HFFc6 (cell line): Measurements from ENCODE around the gene FAM174B. TPM values are rescaled to one million over a fixed set of nuclear protein-coding genes. Genes with fewer than 3 reads are reported as not detected.

Source experiments
- DNase-seq: peaks from one replicate; pipeline ENCODE4 v3.0.0-alpha.2; 2018
- H3K27ac Mint-ChIP-seq: 2 replicates; pipeline ENCODE4 v1.8.0; 2020; ENCODE audit warnings: mild to moderate bottlenecking, mixed read lengths
- H3K27me3 Mint-ChIP-seq: 2 replicates; pipeline ENCODE4 v1.8.0; 2021; ENCODE audit warnings: mild to moderate bottlenecking, moderate library complexity, mixed read lengths; ENCODE audit not compliant: insufficient read depth
- H3K36me3 Mint-ChIP-seq: 2 replicates; pipeline ENCODE4 v1.8.0; 2021; ENCODE audit warnings: low read depth, mixed read lengths
- H3K4me1 Mint-ChIP-seq: 2 replicates; pipeline ENCODE4 v1.8.0; 2020; ENCODE audit warnings: low read depth, mixed read lengths
- H3K4me3 Mint-ChIP-seq: 2 replicates; pipeline ENCODE4 v1.8.0; 2020; ENCODE audit warnings: mild to moderate bottlenecking, moderate library complexity, mixed read lengths
- H3K9me3 Mint-ChIP-seq: 2 replicates; pipeline ENCODE4 v1.8.0; 2020; ENCODE audit warnings: mild to moderate bottlenecking, mixed read lengths
- CTCF ChIP-seq: fragments of 200-600 bp; sonication (generic); IDR thresholded peaks from 2 replicates; pipeline ENCODE4 v1.5.0; 2021; ENCODE audit warnings: antibody characterized with exemption, mild to moderate bottlenecking
- total RNA-seq, 6 experiments: library from RNA; stranded (reverse); fragmentation: NEBNext Ultra II Directional; extraction: Animal tissue kit (Norgen Biotek cat#: 25700); gene quantifications; 2 replicates in 1 of 6; 3 replicates in 5 of 6; pipeline ENCODE4 v1.2.3, GENCODE V29; 2021

FAM174B gene
- total RNA-seq, 6 experiments from 2014 or later, result 1.2 to 7.0 (median 2.3) TPM

GRCh38 chr15:92653366-92653765 is 2.2 kb downstream of the FAM174B start:
- Mint-ChIP-seq H3K4me3 (no peak overlapping the region), H3K9me3 (peaks cover 6% of the 10 kb centered on the region; the same call in 1 of the 2 replicates), H3K4me1 (no peaks in the 10 kb centered on the region), H3K27me3 (peaks cover 4% of the 10 kb centered on the region), H3K27ac (no peak overlapping the region), H3K36me3 (peaks cover 8% of the 10 kb centered on the region; the same call in 1 of the 2 replicates)
- no peak for DNase-seq
- TF ChIP-seq CTCF, result no peak

- H3K4me3 Mint-ChIP-seq, result no peak overlapping the region
- TF ChIP-seq CTCF, result no peak
- H3K36me3 Mint-ChIP-seq, result peaks cover 8% of the 10 kb centered on the region; the same call in 1 of the 2 replicates
- H3K4me1 Mint-ChIP-seq, result no peaks in the 10 kb centered on the region; the same call in 1 of the 2 replicates
- peaks cover 4% of the 10 kb centered on the region for H3K27me3 Mint-ChIP-seq
- DNase-seq, result no peak
- H3K27ac Mint-ChIP-seq, result no peak overlapping the region
- H3K9me3 Mint-ChIP-seq, result peaks cover 6% of the 10 kb centered on the region; the same call in 1 of the 2 replicates
Measured at GRCh38 chr15:92652576-92652966, 3.0 kb downstream of the FAM174B start.

- H3K36me3 Mint-ChIP-seq, result peaks cover 8% of the 10 kb centered on the region; the same call in 1 of the 2 replicates
- H3K4me3 Mint-ChIP-seq, result no peak overlapping the region
- H3K27me3 Mint-ChIP-seq, result peaks cover 4% of the 10 kb centered on the region
- no peak for TF ChIP-seq CTCF
- peaks cover 4% of the 10 kb centered on the region; the same call in 1 of the 2 replicates for H3K4me1 Mint-ChIP-seq
- no peak overlapping the region for H3K27ac Mint-ChIP-seq
- H3K9me3 Mint-ChIP-seq, result peaks cover 10% of the 10 kb centered on the region; the same call in 1 of the 2 replicates
- no peak for DNase-seq
Measured at GRCh38 chr15:92651877-92652575, 3.5 kb downstream of the FAM174B start.

- no peak for TF ChIP-seq CTCF
- Mint-ChIP-seq H3K36me3 (peaks cover 8% of the 10 kb centered on the region; the same call in 1 of the 2 replicates), H3K4me1 (peaks cover 13% of the 10 kb centered on the region; the same call in 1 of the 2 replicates), H3K27ac (no peak overlapping the region), H3K9me3 (peaks cover 12% of the 10 kb centered on the region), H3K4me3 (no peak overlapping the region), H3K27me3 (peaks cover 4% of the 10 kb centered on the region)
- DNase-seq, result no peak
Measured at GRCh38 chr15:92650966-92651365, 4.6 kb downstream of the FAM174B start.

GRCh38 chr15:92650256-92650655 is 5.3 kb downstream of the FAM174B start:
- no peak for TF ChIP-seq CTCF
- no peak for DNase-seq
- H3K36me3 Mint-ChIP-seq, result peaks cover 8% of the 10 kb centered on the region; the same call in 1 of the 2 replicates
- H3K27me3 Mint-ChIP-seq, result peaks cover 4% of the 10 kb centered on the region
- H3K27ac Mint-ChIP-seq, result no peak overlapping the region
- peaks cover 20% of the 10 kb centered on the region for H3K4me1 Mint-ChIP-seq
- H3K4me3 Mint-ChIP-seq, result no peak overlapping the region
- peaks cover 10% of the 10 kb centered on the region for H3K9me3 Mint-ChIP-seq
